HG03565 (cell line): Measurements from ENCODE around the gene AKR1A1.
"Not testable (repeated sequence)": the region's sequence is repeated elsewhere in the genome, so short reads cannot be mapped to it uniquely, and the experiment has no call there.

Source experiments
- ATAC-seq: cut with Tn5 transposase; IDR thresholded peaks from one replicate; pipeline ENCODE4 v1.9.1; 2021; ENCODE audit warnings: mild to moderate bottlenecking, moderate library complexity; ENCODE audit not compliant: unreplicated experiment

Gene AKR1A1

DNA sequence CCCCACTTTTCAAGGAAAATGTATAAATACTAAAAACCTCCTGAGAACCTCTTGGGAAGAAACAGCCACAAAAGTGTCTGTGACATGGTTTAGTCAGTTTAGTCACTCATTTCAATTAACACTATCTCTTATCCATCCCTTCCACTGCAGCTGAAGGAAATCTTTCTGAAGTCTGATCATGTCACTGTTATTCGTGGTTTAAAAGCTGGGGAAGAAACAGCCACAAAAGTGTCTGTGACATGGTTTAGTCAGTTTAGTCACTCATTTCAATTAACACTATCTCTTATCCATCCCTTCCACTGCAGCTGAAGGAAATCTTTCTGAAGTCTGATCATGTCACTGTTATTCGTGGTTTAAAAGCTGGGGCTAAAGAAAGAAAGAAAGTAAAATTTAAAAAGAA, 27.1 kb upstream of the AKR1A1 start:
- not testable (repeated sequence) for ATAC-seq

- not testable (repeated sequence) for ATAC-seq
Observed at GRCh38 chr1:45523975-45524374, 26.7 kb upstream of the AKR1A1 start.

DNA sequence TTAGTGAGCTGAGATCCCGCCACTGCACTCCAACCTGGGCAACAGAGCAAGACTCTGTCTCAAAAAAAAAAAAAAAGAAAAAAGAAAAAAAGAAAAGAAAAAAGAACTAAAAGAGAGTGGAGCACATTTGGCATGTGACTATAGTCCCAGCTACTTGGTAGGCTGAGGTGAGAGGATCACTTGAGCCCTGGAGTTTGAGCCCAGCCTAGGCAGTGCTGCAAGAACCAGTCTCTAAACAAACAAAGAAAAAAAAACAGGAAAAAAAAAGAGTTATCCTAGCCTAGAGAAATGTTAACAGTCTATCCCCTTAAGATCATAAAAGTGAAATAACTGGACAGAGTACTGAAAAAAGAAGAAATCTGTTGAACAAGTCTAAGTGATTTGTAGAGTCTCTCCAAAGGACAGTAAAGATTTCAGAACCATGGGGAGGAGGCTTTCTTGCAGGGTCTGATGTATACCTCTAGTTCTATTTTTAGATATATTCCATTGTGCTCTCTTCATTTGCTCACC, 24.4 kb upstream of the AKR1A1 start:
- no peak for ATAC-seq

DNA sequence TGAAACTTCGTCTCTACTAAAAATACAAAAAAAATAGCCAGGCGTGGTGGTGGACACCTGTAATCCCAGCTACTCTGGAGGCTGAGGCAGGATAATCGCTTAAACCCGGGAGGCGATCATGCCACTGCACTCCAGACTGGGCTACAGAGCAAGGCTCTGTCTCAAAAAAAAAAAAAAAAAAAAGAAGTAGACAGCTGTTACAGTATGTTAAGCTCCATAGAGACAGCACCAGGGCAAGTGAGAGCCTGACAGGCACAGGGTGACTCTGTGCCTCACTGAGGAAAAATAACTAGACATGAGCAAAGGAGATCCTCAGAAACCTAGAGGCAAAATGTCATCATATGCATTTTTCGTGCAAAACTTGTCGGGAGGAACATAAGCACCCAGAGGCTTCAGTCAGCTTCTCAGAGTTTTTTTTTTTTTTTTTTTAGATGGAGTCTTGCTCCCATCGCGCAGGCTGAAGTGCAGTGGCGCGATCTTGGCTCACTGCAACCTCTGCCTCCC, 19.9 kb upstream of the AKR1A1 start:
- no peak for ATAC-seq

- no peak for ATAC-seq
Observed at GRCh38 chr1:45531873-45532272, 18.8 kb upstream of the AKR1A1 start.

GRCh38 chr1:45535988-45536766, 14.4 kb upstream of the AKR1A1 start:
- ATAC-seq: no peak

- ATAC-seq: no peak
Observed at GRCh38 chr1:45536886-45537285, 13.7 kb upstream of the AKR1A1 start.

DNA sequence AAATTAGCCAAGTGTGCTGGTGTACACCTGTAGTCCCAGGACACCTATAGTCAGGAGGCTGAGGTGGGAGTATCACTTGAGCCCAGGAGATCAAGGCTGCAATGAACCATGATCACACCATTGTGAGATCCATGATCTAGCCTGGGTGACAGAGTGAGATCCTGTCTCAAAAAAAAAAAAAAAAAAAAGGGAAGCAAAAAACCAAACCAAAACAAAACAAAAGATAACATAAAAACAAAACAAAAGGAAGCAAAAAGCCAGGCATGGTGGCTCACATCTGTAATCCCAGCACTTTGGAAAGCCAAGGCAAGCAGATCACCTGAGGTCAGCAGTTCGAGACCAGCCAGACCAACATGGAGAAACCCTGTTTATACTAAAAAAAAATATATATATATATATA, 9.4 kb upstream of the AKR1A1 start:
- no peak for ATAC-seq

DNA sequence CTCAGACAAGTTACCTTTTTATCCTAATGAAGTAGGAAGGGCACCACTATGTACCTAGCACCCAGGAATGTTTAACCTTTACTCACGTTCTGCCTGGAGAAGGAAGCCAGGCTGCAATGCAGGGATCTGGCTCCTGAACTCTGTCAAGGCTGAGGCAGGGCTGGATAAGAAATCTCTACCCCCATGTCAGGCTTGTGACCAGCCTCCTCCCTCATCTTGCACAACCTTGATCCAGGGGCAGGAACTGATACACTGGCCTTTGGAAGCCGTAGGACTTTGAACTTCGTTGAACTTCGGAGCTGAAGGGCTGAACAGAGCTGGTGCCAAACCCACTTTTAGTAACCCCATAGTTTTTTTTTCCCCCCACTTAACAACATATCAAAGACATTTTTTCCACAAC, 8.0 kb upstream of the AKR1A1 start:
- ATAC-seq: no peak

- peak; percentile 43 for ATAC-seq
Observed at GRCh38 chr1:45543581-45544417, 6.8 kb upstream of the AKR1A1 start.

DNA sequence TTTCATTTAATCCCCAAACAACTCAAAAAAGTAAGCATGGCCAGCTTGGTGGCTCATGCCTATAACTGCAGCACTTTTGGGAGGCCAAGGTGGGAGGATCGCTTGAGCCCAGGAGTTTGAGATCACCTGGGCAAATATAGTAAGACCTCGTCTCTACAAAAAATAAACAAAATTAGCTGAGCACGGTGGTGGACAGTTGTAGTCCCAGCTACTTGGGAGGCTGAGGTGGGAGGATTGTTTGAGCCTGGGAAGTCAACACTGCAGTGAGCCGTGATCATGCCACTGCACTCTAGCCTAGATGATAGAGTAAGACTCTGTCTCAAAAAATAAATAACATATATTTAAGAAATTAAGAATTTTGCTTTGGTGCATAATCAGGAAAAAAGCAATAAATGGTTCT, 6.1 kb upstream of the AKR1A1 start:
- ATAC-seq: no peak

GRCh38 chr1:45545019-45545493, 5.6 kb upstream of the AKR1A1 start:
- no peak for ATAC-seq

GRCh38 chr1:45545553-45546310, 4.9 kb upstream of the AKR1A1 start:
- ATAC-seq: no peak

DNA sequence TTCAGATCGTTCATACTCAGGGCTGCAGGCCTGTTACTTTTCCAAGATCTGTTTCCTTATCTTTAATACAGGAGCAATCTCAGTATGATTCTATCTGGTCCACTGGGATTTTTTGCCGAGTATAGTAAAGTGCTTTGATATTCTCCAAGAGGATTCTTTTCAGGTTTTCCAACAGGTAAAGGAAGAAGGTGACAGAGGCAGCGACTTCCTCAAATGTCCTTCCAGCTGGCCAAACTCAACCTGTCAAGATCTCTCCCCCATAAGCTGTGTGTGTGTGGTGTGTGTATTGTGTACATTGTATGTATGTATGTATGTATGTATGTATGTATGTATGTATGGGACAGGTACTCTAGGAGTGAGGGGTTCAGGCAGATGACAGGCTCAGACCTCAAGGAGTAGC, 1.1 kb downstream of the AKR1A1 start:
- no peak for ATAC-seq

GRCh38 chr1:45552331-45552730, 1.7 kb downstream of the AKR1A1 start:
- ATAC-seq: no peak

GRCh38 chr1:45554198-45554597, 3.6 kb downstream of the AKR1A1 start:
- ATAC-seq: no peak

- ATAC-seq: no peak
Observed at GRCh38 chr1:45557422-45557944, 6.9 kb downstream of the AKR1A1 start.

DNA sequence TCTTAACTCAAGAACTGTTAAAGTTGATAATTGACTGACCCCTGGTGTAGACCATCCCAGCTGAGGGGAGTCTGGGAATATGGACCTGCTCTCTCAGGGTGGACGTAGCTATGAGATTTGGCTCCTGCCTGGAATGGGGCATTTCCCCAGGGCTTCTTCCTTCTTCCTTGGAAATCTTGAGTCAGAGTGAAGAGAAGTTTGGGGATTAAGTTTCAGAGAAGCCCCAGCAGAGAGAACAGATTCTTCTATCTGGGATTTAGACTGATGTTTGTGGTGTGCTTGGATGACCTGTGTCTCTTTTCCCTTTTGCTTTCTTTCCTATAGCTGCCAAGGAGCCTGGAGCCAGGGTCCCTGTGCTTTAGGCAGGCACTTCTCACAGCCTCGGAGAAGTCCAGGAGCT, 13.2 kb downstream of the AKR1A1 start:
- ATAC-seq: no peak

- no peak for ATAC-seq
Observed at GRCh38 chr1:45566722-45567121, 16.1 kb downstream of the AKR1A1 start.

DNA sequence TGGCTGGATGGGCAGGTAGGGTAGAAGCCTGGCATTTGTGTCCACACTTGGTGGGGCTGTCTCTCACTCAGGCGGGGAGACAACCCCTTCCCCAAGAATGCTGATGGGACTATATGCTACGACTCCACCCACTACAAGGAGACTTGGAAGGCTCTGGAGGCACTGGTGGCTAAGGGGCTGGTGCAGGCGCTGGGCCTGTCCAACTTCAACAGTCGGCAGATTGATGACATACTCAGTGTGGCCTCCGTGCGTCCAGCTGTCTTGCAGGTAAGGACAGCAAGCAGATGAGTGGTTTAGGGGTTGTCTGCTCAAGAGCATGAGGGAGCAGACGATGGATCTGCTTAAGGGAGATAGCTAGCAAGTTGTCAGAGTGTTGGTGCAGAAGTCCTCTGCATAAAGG, 17.3 kb downstream of the AKR1A1 start:
- ATAC-seq: no peak

GRCh38 chr1:45568421-45568820, 17.8 kb downstream of the AKR1A1 start:
- no peak for ATAC-seq
